Left lobe of liver (tissue), 1 donor: Measurements from ENCODE around the gene HYOU1. TPM values are rescaled to one million over a fixed set of nuclear protein-coding genes. Genes with fewer than 3 reads are reported as not detected.

Source experiments
- total RNA-seq: library from RNA; stranded (reverse); gene quantifications from one replicate; pipeline ENCODE4 v1.2.1, GENCODE V29; 2021
- donor health status: DM: no; HTN: yes; CAD: no.

Gene HYOU1
- total RNA-seq, 1 donor from 2014 or later = 205 TPM

Other genes starting within 250 kb of the HYOU1 start
- 0.08 TPM for gene CXCR5, start 173.3 kb downstream of the HYOU1 start, total RNA-seq
- 24.7 TPM for gene BCL9L, start 131.3 kb downstream of the HYOU1 start, total RNA-seq
- gene UPK2, start 100.9 kb downstream of the HYOU1 start, total RNA-seq = not detected
- gene FOXR1, start 85.4 kb downstream of the HYOU1 start, total RNA-seq = not detected
- 14.7 TPM for gene CENATAC, start 59.1 kb downstream of the HYOU1 start, total RNA-seq
- gene RPS25, start 38.9 kb downstream of the HYOU1 start, total RNA-seq = 307 TPM
- gene TRAPPC4, start 38.4 kb downstream of the HYOU1 start, total RNA-seq = 18.0 TPM
- gene SLC37A4, start 26.3 kb downstream of the HYOU1 start, total RNA-seq = 155 TPM
- 8.7 TPM for gene VPS11, start 10.6 kb upstream of the HYOU1 start, total RNA-seq
- 15.1 TPM for gene HMBS, start 27.7 kb upstream of the HYOU1 start, total RNA-seq
- gene DPAGT1, start 44.6 kb upstream of the HYOU1 start, total RNA-seq = 34.3 TPM
- 9.2 TPM for gene C2CD2L, start 50.1 kb upstream of the HYOU1 start, total RNA-seq
- gene HINFP, start 64.4 kb upstream of the HYOU1 start, total RNA-seq = 8.9 TPM
- 0.48 TPM for gene ABCG4, start 91.8 kb upstream of the HYOU1 start, total RNA-seq
- 13.1 TPM for gene NLRX1, start 111.5 kb upstream of the HYOU1 start, total RNA-seq
- 0.25 TPM for gene NHERF4, start 128.3 kb upstream of the HYOU1 start, total RNA-seq
- 3.2 TPM for gene CBL, start 149.1 kb upstream of the HYOU1 start, total RNA-seq